ENCODE data around the gene KRABD2.
A peak's percentile ranks its signal among the peaks of the same experiment; 100 is the strongest.
"Not testable (repeated sequence)": the region's sequence is repeated elsewhere in the genome, so short reads cannot be mapped to it uniquely, and the experiment has no call there.

KRABD2 gene

GRCh38 chr17:8392274-8392673 lies 15.8 kb upstream of the KRABD2 start:
- DNase-seq: no peak

- DNase-seq: no peak
Observed at GRCh38 chr17:8391711-8392110, 15.2 kb upstream of the KRABD2 start.

- no peak for DNase-seq
Observed at GRCh38 chr17:8387914-8388651, 11.6 kb upstream of the KRABD2 start.

GRCh38 chr17:8386841-8387240 lies 10.3 kb upstream of the KRABD2 start:
- DNase-seq: no peak

GRCh38 chr17:8384801-8385378 lies 8.4 kb upstream of the KRABD2 start:
- DNase-seq: no peak

- peak; percentile 89 for DNase-seq
Observed at GRCh38 chr17:8383143-8383822, 6.8 kb upstream of the KRABD2 start, which contains the start of gene RPL26. Gene RPL26 (minus strand): TSS chr17:8383193. CDS start chr17:8382310, 883 bp downstream.

- no peak for DNase-seq
Observed at GRCh38 chr17:8382880-8383142, 6.3 kb upstream of the KRABD2 start.

- DNase-seq: no peak
Observed at GRCh38 chr17:8382052-8382879, 5.8 kb upstream of the KRABD2 start.

- DNase-seq: no peak
Observed at GRCh38 chr17:8380049-8380448, 3.5 kb upstream of the KRABD2 start.

- not testable (repeated sequence) for DNase-seq
Observed at GRCh38 chr17:8378117-8378516, 1.6 kb upstream of the KRABD2 start.

- no peak for DNase-seq
Observed at GRCh38 chr17:8377422-8377821, 918 bp upstream of the KRABD2 start.

- DNase-seq: no peak
Observed at GRCh38 chr17:8375738-8376259, 705 bp downstream of the KRABD2 start.

GRCh38 chr17:8373856-8374255 lies 2.6 kb downstream of the KRABD2 start:
- DNase-seq: not testable (repeated sequence)

GRCh38 chr17:8372422-8372821 lies 4.1 kb downstream of the KRABD2 start:
- DNase-seq: no peak

- DNase-seq: no peak
Observed at GRCh38 chr17:8371786-8372185, 4.7 kb downstream of the KRABD2 start.

GRCh38 chr17:8369944-8370343 lies 6.6 kb downstream of the KRABD2 start:
- no peak for DNase-seq

- DNase-seq: no peak
Observed at GRCh38 chr17:8368193-8368592, 8.3 kb downstream of the KRABD2 start.

- no peak for DNase-seq
Observed at GRCh38 chr17:8366231-8366630, 10.3 kb downstream of the KRABD2 start.

- DNase-seq: no peak
Observed at GRCh38 chr17:8365143-8365542, 11.4 kb downstream of the KRABD2 start.

- DNase-seq: no peak
Observed at GRCh38 chr17:8362651-8363332, 13.7 kb downstream of the KRABD2 start.

- no peak for DNase-seq
Observed at GRCh38 chr17:8360751-8361150, 15.8 kb downstream of the KRABD2 start.

GRCh38 chr17:8360260-8360659 lies 16.2 kb downstream of the KRABD2 start:
- DNase-seq: peak; percentile 21

GRCh38 chr17:8359769-8360168 lies 16.7 kb downstream of the KRABD2 start:
- peak; percentile 86 for DNase-seq
